HEK293T (cell line): ENCODE measurements around the gene FST.

ENCODE experiments used
- CTCF ChIA-PET: fragments of 350-600 bp; formaldehyde crosslinking; extraction: SDS; loops from one replicate; lab custom pipeline; 2021; ENCODE audit warnings: antibody characterized with exemption, inconsistent platforms; lab: Yijun Ruan, JAX
- POLR2A ChIA-PET: fragments of 350-600 bp; formaldehyde crosslinking; extraction: SDS; loops from one replicate; lab custom pipeline; 2020; ENCODE audit warnings: antibody characterized with exemption, inconsistent platforms; lab: Yijun Ruan, JAX
- DNase-seq: peaks from one replicate; pipeline ENCODE4 v3.0.0; 2012; ENCODE audit warnings: mixed read lengths; ENCODE audit errors: extremely low spot score
- ARNT ChIP-seq: fragments of 450-650 bp; IDR thresholded peaks from 2 replicates; pipeline ENCODE4 v1.6.1; 2017; ENCODE audit warnings: mild to moderate bottlenecking
- BHLHE40 ChIP-seq: fragments of 450-650 bp; IDR thresholded peaks from 2 replicates; pipeline ENCODE4 v1.6.1; 2016; ENCODE audit warnings: mild to moderate bottlenecking, moderate library complexity, borderline replicate concordance
- CTBP1 ChIP-seq: fragments of 450-650 bp; IDR thresholded peaks from 2 replicates; pipeline ENCODE4 v1.6.1; 2016; ENCODE audit warnings: borderline replicate concordance
- ELF4 ChIP-seq: fragments of 450-650 bp; IDR thresholded peaks from 2 replicates; pipeline ENCODE4 v1.6.1; 2017; ENCODE audit warnings: antibody characterized with exemption
- FOXA1 ChIP-seq: fragments of 450-650 bp; IDR thresholded peaks from 2 replicates; pipeline ENCODE4 v1.6.1; 2016; ENCODE audit warnings: mild to moderate bottlenecking
- FOXK2 ChIP-seq: fragments of 450-650 bp; IDR thresholded peaks from 2 replicates; pipeline ENCODE4 v1.6.1; 2016; ENCODE audit warnings: mild to moderate bottlenecking
- FOXM1 ChIP-seq: fragments of 450-650 bp; IDR thresholded peaks from 2 replicates; pipeline ENCODE4 v1.6.1; 2017; ENCODE audit warnings: mild to moderate bottlenecking, borderline replicate concordance
- HDGF ChIP-seq: fragments of 450-650 bp; IDR thresholded peaks from 2 replicates; pipeline ENCODE4 v1.6.1; 2017; ENCODE audit warnings: antibody characterized with exemption, borderline replicate concordance
- L3MBTL2 ChIP-seq: fragments of 450-650 bp; conservative IDR thresholded peaks from 2 replicates; pipeline ENCODE4 v1.6.1; 2016; ENCODE audit warnings: mild to moderate bottlenecking
- LEF1 ChIP-seq: fragments of 450-650 bp; IDR thresholded peaks from 2 replicates; pipeline ENCODE4 v1.6.1; 2017; ENCODE audit warnings: mild to moderate bottlenecking, borderline replicate concordance
- NFRKB ChIP-seq: fragments of 450-650 bp; IDR thresholded peaks from 2 replicates; pipeline ENCODE4 v1.6.1; 2016; ENCODE audit warnings: mild to moderate bottlenecking, moderate library complexity
- SP1 ChIP-seq: fragments of 450-650 bp; IDR thresholded peaks from 2 replicates; pipeline ENCODE4 v1.6.1; 2017
- SUZ12 ChIP-seq: fragments of 450-650 bp; IDR thresholded peaks from 2 replicates; pipeline ENCODE4 v1.6.1; 2016; ENCODE audit warnings: mild to moderate bottlenecking
- TARDBP ChIP-seq: fragments of 450-650 bp; IDR thresholded peaks from 2 replicates; pipeline ENCODE4 v1.6.1; 2016
- ZNF384 ChIP-seq: fragments of 450-650 bp; IDR thresholded peaks from 2 replicates; pipeline ENCODE4 v1.6.1; 2016
- TF ChIP-seq, protein P1 (sequence below): fragments of 450-650 bp; IDR thresholded peaks from 2 replicates; pipeline ENCODE4 v1.6.1; 2016

FST gene

GRCh38 chr5:53482717-53483638 lies 2.5 kb downstream of the FST start:
- TF ChIP-seq, protein P1, sequence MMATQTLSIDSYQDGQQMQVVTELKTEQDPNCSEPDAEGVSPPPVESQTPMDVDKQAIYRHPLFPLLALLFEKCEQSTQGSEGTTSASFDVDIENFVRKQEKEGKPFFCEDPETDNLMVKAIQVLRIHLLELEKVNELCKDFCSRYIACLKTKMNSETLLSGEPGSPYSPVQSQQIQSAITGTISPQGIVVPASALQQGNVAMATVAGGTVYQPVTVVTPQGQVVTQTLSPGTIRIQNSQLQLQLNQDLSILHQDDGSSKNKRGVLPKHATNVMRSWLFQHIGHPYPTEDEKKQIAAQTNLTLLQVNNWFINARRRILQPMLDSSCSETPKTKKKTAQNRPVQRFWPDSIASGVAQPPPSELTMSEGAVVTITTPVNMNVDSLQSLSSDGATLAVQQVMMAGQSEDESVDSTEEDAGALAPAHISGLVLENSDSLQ = no peak
- TF ChIP-seq ARNT (no peak), SUZ12 (no peak), TARDBP (no peak), FOXA1 (no peak), FOXM1 (no peak), HDGF (no peak), LEF1 (no peak), ZNF384 (no peak), L3MBTL2 (no peak), SP1 (no peak), FOXK2 (no peak), BHLHE40 (no peak), CTBP1 (no peak), NFRKB (no peak), ELF4 (no peak)
- no peak for DNase-seq
- POLR2A ChIA-PET = no interaction called here
- CTCF ChIA-PET = no interaction called here

DNA sequence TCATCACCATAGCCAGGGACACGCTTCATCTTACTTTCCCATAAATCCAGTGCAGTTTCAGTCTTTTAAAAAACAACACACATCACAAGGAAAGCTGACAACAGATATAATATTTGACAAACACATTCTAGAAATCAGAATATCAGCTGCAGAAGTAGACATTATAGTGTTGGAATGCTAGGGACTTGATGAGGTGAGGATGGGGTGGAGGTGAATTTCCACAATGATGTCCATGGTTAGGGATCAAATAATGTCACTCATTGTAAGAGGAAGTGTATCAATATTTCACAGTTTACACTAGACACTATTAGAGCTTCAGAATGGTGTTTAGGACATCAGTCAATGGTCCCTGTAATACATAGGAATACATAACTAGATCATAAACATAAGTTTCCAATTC lies 7.0 kb downstream of the FST start:
- no peak for DNase-seq
- TF ChIP-seq SP1 (no peak), ARNT (no peak), L3MBTL2 (no peak), LEF1 (no peak), NFRKB (no peak), CTBP1 (no peak), TARDBP (no peak), ZNF384 (no peak), FOXM1 (no peak), HDGF (no peak), BHLHE40 (no peak), FOXA1 (no peak), FOXK2 (no peak), SUZ12 (no peak), ELF4 (no peak)
- TF ChIP-seq, protein P1 = no peak
- ChIA-PET CTCF (no interaction called here), POLR2A (no interaction called here)

DNA sequence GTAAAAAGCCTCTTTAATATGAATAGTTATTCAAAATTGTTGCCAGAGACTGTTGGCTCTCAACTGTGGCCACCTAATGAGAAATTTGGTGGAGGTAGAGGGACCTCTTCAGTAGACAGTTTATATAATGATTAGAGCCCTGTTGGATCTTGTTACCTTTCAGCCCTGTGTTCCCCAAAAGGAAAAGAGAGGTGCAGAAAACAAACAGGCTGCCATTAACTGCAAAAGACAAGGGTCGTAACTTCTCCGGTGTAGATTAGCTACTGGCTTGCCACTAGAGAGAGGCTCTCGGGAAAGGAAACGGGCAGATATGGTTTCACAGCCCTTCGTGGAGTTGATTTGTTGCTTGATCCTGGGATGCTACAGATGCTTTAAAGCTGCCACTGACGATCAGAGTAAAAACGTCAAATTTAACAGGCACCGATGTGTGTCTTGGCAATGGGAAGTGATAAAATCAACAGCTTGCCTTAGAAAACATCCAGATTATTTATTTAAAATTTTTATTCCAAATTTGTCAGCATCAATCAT lies 7.8 kb downstream of the FST start:
- DNase-seq = no peak
- ChIA-PET POLR2A (no interaction called here), CTCF (no interaction called here)
- no peak for TF ChIP-seq LEF1
- no peak for TF ChIP-seq NFRKB
- no peak for TF ChIP-seq FOXA1
- TF ChIP-seq SP1 = no peak
- no peak for TF ChIP-seq ZNF384
- no peak for TF ChIP-seq HDGF
- no peak for TF ChIP-seq FOXK2
- TF ChIP-seq TARDBP = no peak
- TF ChIP-seq, protein P1 = no peak
- no peak for TF ChIP-seq CTBP1
- no peak for TF ChIP-seq FOXM1
- no peak for TF ChIP-seq SUZ12
- TF ChIP-seq ELF4 = no peak
- TF ChIP-seq L3MBTL2 = no peak
- no peak for TF ChIP-seq BHLHE40
- no peak for TF ChIP-seq ARNT

DNA sequence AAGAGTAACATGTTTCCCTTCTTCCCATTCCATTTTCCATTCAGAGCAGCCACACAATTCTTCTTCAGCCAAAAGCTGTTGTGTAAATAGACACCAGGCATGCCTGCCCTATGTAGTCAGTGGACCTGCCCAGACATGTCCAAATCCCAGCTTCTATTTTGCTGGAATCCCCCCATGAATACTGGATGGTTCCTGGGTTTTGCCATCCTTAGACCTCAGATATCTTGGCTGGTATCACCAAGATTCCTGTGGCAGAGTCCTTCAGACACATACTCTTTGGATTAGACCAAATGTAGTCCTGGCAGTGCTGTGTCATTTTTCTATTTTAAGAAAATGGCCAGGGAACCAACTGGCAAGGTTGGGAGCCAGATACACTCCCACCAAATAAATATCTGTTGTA lies 10.3 kb downstream of the FST start:
- TF ChIP-seq L3MBTL2 (no peak), CTBP1 (no peak), BHLHE40 (no peak), FOXA1 (no peak), ARNT (no peak), SUZ12 (no peak), TARDBP (no peak), HDGF (no peak), ZNF384 (no peak), SP1 (no peak), FOXK2 (no peak)
- CTCF ChIA-PET = no interaction called here
- POLR2A ChIA-PET = no interaction called here
- DNase-seq = no peak

DNA sequence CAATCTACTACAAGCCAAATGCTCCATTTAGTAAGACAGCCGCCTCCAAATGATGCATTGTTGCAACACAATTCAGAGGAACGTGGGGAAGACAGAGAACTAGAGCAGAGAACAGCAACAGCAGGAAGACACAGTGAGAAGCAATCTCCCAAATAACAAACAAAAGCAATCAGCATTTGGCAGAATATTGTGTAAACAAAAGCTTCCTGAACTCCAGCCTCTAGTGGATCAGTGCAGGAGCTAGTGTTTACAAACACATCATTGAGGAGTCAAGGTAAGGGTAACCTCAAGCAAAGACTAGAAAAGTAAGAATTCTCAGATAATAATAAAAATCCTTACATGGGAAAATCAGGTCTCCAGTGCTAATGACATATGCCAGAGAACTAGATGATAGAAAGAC lies 20.6 kb downstream of the FST start:
- ChIA-PET POLR2A (no interaction called here), CTCF (no interaction called here)
- no peak for TF ChIP-seq ELF4
- TF ChIP-seq BHLHE40 = no peak
- no peak for TF ChIP-seq ARNT
- no peak for DNase-seq

DNA sequence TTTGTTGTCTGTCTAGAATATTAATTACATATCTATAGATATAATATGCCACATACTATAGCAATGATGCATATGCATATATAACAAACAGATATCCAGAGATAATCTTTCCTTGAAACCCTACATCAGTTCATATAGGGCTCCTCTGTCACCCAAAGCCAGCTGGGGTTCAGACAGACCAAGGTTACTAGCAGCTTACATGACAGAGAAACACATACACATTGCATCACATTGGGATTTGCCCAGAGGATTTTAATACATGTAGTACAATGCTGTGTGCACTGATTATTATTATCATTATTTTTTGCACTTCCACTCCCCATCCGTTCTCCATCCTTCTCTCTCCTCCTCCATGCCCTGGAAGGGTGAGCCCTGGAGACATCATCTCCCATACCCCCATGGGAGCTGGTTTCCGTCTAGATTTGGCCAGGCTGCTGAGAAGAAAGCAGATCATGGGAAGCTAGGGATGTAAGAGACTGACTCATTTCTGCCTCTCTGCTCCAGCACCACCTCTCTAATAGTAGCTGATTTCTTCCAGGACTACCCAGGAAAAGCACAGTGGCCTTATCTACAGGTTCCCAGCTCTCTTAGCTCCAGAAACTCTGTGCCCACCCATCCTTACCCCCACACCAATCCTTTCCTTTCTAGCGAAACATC lies 23.3 kb downstream of the FST start:
- POLR2A ChIA-PET = no interaction called here
- DNase-seq = no peak
- CTCF ChIA-PET = no interaction called here

More for the DNA sequence above, 23.3 kb downstream of the FST start:
- TF ChIP-seq ARNT = no peak
- no peak for TF ChIP-seq HDGF
- no peak for TF ChIP-seq FOXK2
- TF ChIP-seq FOXA1 = no peak
- no peak for TF ChIP-seq TARDBP
- no peak for TF ChIP-seq LEF1
- TF ChIP-seq, protein P1 = no peak
- no peak for TF ChIP-seq NFRKB
- no peak for TF ChIP-seq CTBP1
- no peak for TF ChIP-seq ZNF384
- TF ChIP-seq L3MBTL2 = no peak
- TF ChIP-seq SP1 = no peak
- TF ChIP-seq BHLHE40 = no peak
- no peak for TF ChIP-seq SUZ12
- no peak for TF ChIP-seq ELF4
- TF ChIP-seq FOXM1 = no peak
